ENCODE measurements around the gene ADGRL1. TPM values are rescaled to one million over a fixed set of nuclear protein-coding genes. Genes with fewer than 3 reads are reported as not detected.

ADGRL1 gene
- total RNA-seq, 1 donor: 4.0 TPM

DNA sequence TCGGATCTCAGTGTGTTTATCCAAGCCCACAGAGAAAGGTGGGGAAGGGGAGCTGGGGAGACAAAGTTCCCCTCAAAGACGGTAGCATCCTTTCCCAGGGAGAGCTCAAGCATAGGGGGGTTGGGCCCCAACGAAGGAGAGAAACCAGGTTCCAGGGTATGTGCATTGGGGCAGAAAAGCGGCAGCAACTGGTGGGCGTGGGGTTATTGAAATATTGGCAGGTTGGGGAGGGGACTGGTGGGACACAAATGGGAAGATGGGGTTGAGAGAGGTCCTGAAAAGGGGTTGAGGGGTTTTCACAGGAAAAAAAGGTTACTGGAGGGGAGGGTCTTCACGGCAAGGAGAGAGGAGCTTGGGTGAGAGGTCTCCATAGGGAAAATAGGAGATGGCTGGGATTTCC lies 70.6 kb downstream of the ADGRL1 start:
- H3K4me3 ChIP-seq (ENCODE audit: low read length): no peak overlapping the region
- no peaks in the 10 kb centered on the region for H3K9me3 ChIP-seq (ENCODE audit: low read depth, low read length)
- H3K27me3 ChIP-seq (ENCODE audit: insufficient read depth, low read length): no peaks in the 10 kb centered on the region
- peaks cover 52% of the 10 kb centered on the region for H3K4me1 ChIP-seq (ENCODE audit: insufficient read depth, low read length)

DNA sequence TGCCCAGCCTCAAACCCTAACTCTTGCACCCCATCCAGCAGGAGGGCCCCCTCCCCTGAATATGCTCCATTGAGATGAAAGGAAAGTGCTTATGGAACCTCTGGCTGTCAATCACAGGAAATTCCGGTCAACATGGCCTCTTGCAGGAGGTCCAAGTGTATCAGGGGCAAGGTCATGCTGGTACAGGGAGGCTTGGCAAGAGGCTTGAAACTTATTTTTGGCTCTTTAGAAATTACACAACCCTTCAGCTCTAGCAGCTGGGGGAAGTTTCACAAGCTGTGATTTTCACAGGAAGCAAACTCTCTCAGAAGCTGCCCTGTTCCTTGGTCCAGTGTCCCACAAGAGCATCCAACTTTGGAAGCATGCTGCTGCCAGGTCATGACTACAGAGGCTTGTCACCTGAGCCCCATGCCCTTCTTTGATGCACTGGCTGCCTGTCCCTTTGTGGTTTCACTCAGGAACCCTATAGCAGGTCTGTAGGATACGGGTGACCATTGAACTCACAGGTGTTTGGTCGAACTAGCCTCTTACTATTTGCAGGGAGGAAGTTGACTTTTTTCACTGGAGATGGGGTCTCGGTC lies 78.0 kb downstream of the ADGRL1 start:
- no peak overlapping the region for H3K4me3 ChIP-seq (ENCODE audit: low read length)
- H3K9me3 ChIP-seq (ENCODE audit: low read depth, low read length): no peaks in the 10 kb centered on the region
- H3K4me1 ChIP-seq (ENCODE audit: insufficient read depth, low read length): peaks cover 49% of the 10 kb centered on the region
- H3K27me3 ChIP-seq (ENCODE audit: insufficient read depth, low read length): no peaks in the 10 kb centered on the region

DNA sequence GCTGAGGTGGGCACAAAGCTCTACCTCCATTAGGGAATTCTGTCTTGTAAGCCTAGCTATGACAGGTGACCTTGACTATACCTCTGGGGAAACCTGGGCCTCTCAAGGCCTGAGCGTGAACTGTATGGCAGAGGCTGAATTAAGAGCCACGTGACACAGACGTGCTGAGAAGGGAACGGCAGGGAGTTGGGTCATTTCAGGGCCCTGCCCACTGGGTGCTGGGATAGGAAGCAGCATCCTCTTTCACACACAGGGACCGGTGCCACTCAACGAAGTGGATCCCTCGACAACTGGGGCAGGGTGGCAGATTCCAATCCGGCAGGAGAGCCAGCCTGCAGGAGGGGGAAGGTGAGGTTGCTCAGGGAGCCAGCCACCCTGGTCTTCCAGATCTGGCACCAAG lies 78.8 kb downstream of the ADGRL1 start:
- no peaks in the 10 kb centered on the region for H3K9me3 ChIP-seq (ENCODE audit: low read depth, low read length)
- peaks cover 49% of the 10 kb centered on the region for H3K4me1 ChIP-seq (ENCODE audit: insufficient read depth, low read length)
- H3K27me3 ChIP-seq (ENCODE audit: insufficient read depth, low read length): no peaks in the 10 kb centered on the region
- H3K4me3 ChIP-seq (ENCODE audit: low read length): no peak overlapping the region

DNA sequence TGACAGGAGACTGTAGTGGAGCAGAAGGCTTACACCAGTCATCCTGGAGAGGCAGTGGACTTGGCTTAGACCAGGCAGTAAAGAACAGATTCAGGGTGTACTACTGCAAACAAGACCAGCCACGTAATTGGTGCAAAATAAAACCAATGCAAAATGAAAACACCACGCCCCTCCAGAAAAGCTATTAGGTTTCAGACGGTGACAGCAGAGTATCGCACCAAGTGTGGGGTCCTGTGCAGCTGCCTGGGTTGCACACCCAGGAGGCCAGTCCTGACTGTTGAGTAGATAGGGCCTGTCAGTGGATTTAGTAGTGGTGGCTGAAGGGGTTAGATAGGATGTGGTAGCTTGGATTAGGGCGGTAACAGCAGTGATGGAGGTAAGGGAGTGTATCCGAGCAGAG lies 83.0 kb downstream of the ADGRL1 start:
- Histone ChIP-seq H3K9me3 (ENCODE audit: low read depth, low read length) (no peaks in the 10 kb centered on the region), H3K27me3 (ENCODE audit: insufficient read depth, low read length) (no peaks in the 10 kb centered on the region), H3K4me3 (ENCODE audit: low read length) (no peak overlapping the region), H3K4me1 (ENCODE audit: insufficient read depth, low read length) (peaks cover 40% of the 10 kb centered on the region)

DNA sequence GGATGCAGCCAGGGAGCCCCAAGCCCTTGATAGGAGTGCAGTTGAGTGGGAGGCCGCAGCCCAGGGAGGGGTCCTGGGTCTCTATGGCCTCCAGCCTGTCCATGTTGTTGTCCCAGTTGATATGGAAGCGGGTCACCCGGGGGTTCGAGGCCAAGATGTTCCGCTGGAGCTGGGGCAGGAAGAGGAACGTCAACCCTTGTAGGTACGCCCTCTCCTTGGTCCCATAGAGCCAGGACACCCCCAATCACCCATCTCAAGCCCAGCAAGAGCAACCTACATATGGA lies 85.5 kb downstream of the ADGRL1 start:
- H3K4me1 ChIP-seq (ENCODE audit: insufficient read depth, low read length): peaks cover 41% of the 10 kb centered on the region
- no peak overlapping the region for H3K4me3 ChIP-seq (ENCODE audit: low read length)
- H3K27me3 ChIP-seq (ENCODE audit: insufficient read depth, low read length): no peaks in the 10 kb centered on the region
- H3K9me3 ChIP-seq (ENCODE audit: low read depth, low read length): no peaks in the 10 kb centered on the region

DNA sequence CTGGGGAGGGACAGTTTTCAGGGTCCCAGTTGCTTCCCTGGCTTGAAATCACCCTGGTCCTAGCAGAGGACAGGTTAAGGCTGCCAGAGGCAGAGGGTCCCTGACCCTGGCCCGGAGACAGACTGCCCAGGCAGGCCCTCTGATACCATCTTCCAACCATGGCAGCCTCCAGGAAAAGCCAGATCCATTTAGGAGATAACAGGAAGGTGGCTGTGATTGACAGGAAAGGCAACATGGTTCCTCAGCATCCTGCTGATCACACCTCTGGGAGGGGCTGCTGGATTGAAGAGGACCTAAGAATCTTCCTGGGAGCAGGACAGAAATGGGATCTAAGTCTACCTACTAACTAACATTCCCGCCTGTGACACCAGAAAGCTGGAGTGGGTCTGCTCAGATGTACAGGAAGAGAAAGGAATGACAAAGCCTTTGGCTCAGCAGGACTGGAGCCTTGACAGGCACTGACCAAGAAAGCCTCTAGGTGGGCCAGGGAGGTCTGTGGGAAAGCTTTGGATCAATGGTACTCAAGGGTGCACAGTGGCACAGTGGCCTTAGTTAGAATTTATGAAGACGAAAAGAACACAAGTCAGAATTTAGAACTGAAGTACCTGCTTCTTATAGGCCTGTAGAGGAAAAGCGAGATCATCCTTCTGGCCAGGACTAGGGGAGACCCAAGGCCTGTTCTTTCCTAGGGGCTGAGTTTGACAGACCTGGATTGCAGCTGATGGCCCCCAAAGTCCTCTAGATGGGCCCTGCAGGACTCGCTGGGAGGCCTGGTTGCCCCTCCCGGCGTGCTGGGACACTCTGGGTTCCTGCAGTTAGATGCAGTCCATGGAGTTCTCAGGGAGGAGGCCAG lies 86.1 kb downstream of the ADGRL1 start:
- Histone ChIP-seq H3K4me1 (ENCODE audit: insufficient read depth, low read length) (peaks cover 47% of the 10 kb centered on the region), H3K9me3 (ENCODE audit: low read depth, low read length) (no peaks in the 10 kb centered on the region), H3K27me3 (ENCODE audit: insufficient read depth, low read length) (no peaks in the 10 kb centered on the region), H3K4me3 (ENCODE audit: low read length) (no peak overlapping the region)

DNA sequence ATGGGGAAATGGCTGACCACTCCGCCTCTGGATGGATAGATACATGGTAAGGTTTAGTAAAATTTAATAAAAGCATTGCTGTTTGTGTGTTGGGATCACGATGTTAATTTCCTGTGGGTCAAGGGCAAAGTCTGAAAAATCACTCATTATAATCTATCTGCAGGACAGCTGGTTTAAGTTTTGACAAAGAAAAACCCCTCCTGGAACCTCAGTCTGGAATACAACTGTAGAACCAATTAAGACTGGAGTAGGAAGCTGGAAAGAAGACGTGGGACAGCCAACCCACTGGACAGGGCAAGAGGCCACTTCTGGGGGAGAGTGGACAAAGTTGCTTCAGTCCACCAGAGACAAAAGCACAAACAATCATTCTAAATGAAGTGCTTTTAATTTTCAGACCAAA lies 86.8 kb downstream of the ADGRL1 start:
- Histone ChIP-seq H3K4me3 (ENCODE audit: low read length) (peak overlapping the region; percentile 49), H3K4me1 (ENCODE audit: insufficient read depth, low read length) (peaks cover 54% of the 10 kb centered on the region), H3K9me3 (ENCODE audit: low read depth, low read length) (no peaks in the 10 kb centered on the region), H3K27me3 (ENCODE audit: insufficient read depth, low read length) (no peaks in the 10 kb centered on the region)

DNA sequence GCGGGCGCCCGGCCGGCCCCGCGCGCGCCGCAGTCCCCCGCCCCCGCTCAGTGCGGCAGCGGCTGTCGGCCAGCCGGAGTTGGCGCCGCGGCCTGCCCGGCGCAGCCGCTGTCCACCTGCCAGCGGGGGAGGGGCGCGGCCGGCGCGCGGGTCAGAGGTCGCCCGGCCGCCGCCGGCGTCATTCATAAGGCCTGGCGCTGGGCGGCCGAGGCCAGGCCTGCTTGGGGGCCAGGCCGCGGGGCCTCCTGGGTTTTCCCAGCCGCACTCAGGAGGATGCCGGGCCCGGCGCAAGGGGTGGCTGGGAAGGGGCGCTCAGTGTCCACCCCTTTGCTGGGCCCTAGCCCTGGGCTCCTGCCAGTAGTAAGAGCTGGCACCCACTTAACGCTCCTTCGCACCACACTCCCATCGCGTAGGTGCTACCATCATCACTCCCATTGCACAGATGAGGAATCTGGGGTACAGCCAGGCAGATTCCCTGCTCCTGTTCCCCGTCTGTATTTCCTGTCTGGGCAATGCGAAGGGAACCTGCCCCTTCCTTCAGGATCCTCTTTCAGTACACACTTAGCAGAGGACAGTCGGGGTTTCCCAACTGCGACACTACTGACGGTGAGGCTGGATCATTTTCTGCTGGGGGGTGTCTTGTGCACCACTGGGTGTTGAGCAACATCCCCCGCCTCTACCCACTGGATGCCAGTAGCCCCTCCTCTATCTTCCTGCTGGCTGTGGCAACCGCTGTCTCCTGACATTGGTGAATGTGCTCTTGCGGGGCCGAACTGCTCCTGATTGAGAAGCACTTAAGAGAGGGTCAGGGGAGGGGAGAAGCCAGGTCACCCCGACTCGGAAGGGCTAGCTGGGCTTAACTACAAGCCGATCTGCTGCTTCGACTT lies 87.6 kb downstream of the ADGRL1 start:
- H3K4me3 ChIP-seq (ENCODE audit: low read length): peak overlapping the region; percentile 49
- peaks cover 62% of the 10 kb centered on the region for H3K4me1 ChIP-seq (ENCODE audit: insufficient read depth, low read length)
- no peaks in the 10 kb centered on the region for H3K27me3 ChIP-seq (ENCODE audit: insufficient read depth, low read length)
- no peaks in the 10 kb centered on the region for H3K9me3 ChIP-seq (ENCODE audit: low read depth, low read length)

DNA sequence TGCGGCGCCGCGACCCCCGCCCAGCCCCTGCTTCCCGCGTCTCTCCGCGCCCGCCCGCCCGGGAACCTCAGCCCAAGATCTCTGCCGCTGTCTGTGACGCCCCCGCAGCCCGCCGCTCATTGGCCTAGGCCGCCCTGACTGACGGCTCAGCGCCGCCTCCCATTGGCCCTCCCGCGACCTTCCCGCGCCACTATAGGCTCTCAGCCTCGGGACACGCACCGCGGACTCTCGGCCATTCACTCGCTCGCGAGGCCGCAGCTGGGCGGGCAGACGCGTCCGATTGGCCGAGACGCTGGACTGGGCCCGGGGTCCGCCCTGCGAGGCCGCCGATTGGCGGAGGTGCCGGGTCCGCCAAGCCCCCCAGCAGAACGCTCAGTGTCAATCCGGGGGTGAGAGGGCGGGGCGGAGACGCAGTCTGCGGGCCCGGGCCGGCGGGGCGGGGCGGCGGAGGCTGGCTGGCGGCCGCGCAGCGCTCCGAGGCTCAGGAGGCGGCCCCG lies 88.3 kb downstream of the ADGRL1 start, which contains the start of gene PRKACA:
Gene PRKACA, minus strand, starts transcription at position 95 of the 497 bp plus-strand sequence. CDS start 215 bp downstream, outside the sequence.
- peaks cover 68% of the 10 kb centered on the region for H3K4me1 ChIP-seq (ENCODE audit: insufficient read depth, low read length)

DNA sequence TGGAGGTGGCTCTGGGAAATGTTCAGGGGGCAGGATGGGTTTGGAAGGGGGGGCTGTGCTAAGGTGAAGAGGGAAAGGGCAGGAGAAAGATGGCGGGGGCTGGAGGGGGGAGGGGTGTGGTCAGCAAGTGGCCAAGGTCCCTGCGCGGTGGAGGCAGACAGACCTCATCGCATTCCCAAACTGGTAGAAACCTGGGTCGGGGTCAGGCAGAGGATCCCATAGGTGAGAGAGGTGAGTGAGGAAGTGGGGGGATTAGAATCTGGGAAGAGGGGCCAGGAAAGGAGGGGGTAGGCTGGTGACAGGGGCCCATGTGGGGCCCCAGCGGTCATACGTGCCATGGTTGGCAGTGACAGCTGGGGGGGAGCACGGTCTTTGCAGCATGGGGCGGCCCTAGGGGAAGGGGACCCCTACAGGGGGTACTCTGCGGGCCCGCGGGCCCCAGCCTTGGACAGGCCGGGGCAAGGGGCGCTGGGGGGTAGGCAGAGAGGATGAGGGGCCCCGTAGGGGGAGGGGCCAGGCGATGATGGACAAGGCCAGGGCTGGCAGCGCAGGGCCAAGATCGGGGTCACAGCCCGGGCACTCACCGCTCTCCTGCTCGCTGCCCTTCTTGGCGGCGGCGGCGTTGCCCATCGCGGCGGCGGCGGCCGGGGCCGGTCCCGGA lies 88.9 kb downstream of the ADGRL1 start:
- Histone ChIP-seq H3K9me3 (ENCODE audit: low read depth, low read length) (no peaks in the 10 kb centered on the region), H3K4me1 (ENCODE audit: insufficient read depth, low read length) (peaks cover 75% of the 10 kb centered on the region), H3K4me3 (ENCODE audit: low read length) (peak overlapping the region; percentile 70), H3K27me3 (ENCODE audit: insufficient read depth, low read length) (no peaks in the 10 kb centered on the region)

More for the DNA sequence above, 88.3 kb downstream of the ADGRL1 start, which contains the start of gene PRKACA:
- H3K9me3 ChIP-seq (ENCODE audit: low read depth, low read length): no peaks in the 10 kb centered on the region
- peak within 1 kb of the TSS; percentile 70 for H3K4me3 ChIP-seq (ENCODE audit: low read length)
- H3K27me3 ChIP-seq (ENCODE audit: insufficient read depth, low read length): no peaks in the 10 kb centered on the region

DNA sequence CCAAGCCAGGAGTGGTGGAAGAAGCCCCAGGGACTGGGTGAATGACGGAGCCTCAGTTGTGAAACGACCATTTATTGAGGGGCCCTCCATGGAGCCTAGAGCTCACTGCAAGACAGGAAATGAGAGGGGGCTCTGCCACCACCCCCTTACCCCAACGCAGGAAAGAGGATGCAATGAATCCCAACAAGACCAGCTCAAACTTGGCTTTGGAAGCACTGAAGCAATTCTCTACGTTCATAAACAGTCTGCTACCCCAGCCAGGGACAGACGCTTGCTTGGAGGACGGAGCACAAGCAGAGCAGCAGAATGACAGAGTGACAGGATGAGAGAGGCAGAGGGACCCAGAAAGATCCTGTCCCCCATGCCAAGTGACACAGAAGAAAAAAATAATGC lies 89.4 kb downstream of the ADGRL1 start:
- Histone ChIP-seq H3K9me3 (ENCODE audit: low read depth, low read length) (no peaks in the 10 kb centered on the region), H3K4me1 (ENCODE audit: insufficient read depth, low read length) (peaks cover 75% of the 10 kb centered on the region), H3K4me3 (ENCODE audit: low read length) (peak overlapping the region; percentile 70), H3K27me3 (ENCODE audit: insufficient read depth, low read length) (no peaks in the 10 kb centered on the region)

DNA sequence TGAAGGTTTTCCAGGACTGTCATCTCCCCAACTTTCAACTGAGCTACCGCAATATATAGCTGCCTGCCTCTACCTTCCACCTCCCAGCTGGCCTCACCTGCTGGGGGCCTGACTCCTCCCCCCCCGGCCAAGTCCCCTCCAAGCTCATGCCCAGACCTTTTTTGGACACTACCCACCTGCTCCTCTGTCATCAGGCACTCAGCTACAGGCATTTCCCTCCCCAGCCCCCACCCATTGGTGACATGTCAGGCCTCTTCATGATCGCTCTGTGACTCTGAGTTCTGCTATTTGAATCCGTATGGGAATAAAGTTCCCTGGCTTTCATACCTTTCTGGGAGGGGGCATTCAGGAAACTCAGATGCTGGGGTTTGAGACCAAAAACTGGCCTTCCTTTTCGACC lies 90.2 kb downstream of the ADGRL1 start:
- H3K9me3 ChIP-seq (ENCODE audit: low read depth, low read length): no peaks in the 10 kb centered on the region
- no peaks in the 10 kb centered on the region for H3K27me3 ChIP-seq (ENCODE audit: insufficient read depth, low read length)
- H3K4me1 ChIP-seq (ENCODE audit: insufficient read depth, low read length): peaks cover 75% of the 10 kb centered on the region
- no peak overlapping the region for H3K4me3 ChIP-seq (ENCODE audit: low read length)

DNA sequence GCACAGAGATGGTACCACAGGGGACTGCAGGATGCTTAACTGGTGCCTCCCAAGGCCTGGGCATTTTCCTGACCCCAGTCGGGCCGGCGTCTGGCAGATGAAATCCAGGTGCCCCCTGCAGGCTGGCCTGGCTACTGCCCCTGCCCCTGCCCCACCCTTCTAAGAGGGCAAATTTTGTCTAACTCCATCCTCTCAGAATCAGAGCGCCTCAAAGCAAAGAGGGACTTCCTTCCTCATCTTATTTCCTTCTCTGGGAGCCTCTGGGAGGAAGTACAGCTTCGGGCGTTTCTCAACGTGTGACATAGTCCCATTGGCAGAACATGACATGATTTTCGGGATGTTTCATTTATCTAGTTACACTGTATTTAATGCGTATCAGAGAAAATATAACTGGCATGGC lies 91.1 kb downstream of the ADGRL1 start:
- Histone ChIP-seq H3K4me3 (ENCODE audit: low read length) (no peak overlapping the region), H3K4me1 (ENCODE audit: insufficient read depth, low read length) (peaks cover 67% of the 10 kb centered on the region), H3K27me3 (ENCODE audit: insufficient read depth, low read length) (no peaks in the 10 kb centered on the region), H3K9me3 (ENCODE audit: low read depth, low read length) (no peaks in the 10 kb centered on the region)

DNA sequence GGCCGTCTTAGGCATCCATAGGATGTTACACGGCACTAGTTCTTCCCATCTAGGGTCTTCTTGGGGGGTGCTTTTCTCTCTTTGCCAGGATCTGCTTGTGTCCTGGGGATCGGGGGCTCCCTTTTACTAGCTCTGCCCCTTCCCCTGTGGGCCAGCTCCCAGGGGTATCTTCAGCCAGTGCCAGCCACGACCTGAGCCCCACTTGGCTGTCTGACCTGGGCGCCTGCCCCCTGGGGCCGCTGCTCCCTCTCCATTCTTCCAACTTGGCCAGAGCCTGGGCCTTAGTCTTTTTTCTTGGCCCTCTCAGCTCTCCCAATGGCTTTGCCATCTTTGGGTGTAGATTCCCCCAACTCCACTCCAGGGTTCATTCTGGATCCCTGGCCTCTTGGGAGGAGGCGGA lies 91.5 kb downstream of the ADGRL1 start:
- no peak overlapping the region for H3K4me3 ChIP-seq (ENCODE audit: low read length)
- no peaks in the 10 kb centered on the region for H3K27me3 ChIP-seq (ENCODE audit: insufficient read depth, low read length)
- H3K4me1 ChIP-seq (ENCODE audit: insufficient read depth, low read length): peaks cover 63% of the 10 kb centered on the region
- H3K9me3 ChIP-seq (ENCODE audit: low read depth, low read length): no peaks in the 10 kb centered on the region
